Dendritic cell treated with granulocyte-macrophage colony-stimulating factor and Interleukin-4, amounts not matched to agents 40 ng/mL and 50 ng/mL, for 4 days (primary cell): ENCODE data around the gene C11orf24.

Source experiments
- H3K27ac Mint-ChIP-seq: one replicate; pipeline ENCODE4 v1.8.0; 2022; ENCODE audit warnings: mild to moderate bottlenecking, mixed read lengths
- H3K27me3 Mint-ChIP-seq: one replicate; pipeline ENCODE4 v1.8.0; 2022; ENCODE audit warnings: mild to moderate bottlenecking, mixed read lengths
- H3K36me3 Mint-ChIP-seq: one replicate; pipeline ENCODE4 v1.8.0; 2022; ENCODE audit warnings: low read depth, mixed read lengths
- H3K4me1 Mint-ChIP-seq: one replicate; pipeline ENCODE4 v1.8.0; 2022; ENCODE audit warnings: low read depth, mixed read lengths
- H3K4me3 Mint-ChIP-seq: one replicate; pipeline ENCODE4 v1.8.0; 2022; ENCODE audit warnings: mild to moderate bottlenecking, moderate library complexity, mixed read lengths
- H3K9me3 Mint-ChIP-seq: one replicate; pipeline ENCODE4 v1.8.0; 2022; ENCODE audit warnings: mixed read lengths
- intact Hi-C: fragments of 100-400 bp; cut with micrococcal nuclease; formaldehyde crosslinking; loops from one replicate; pipeline ENCODE4 v1.15.0; 2022

C11orf24 gene

DNA sequence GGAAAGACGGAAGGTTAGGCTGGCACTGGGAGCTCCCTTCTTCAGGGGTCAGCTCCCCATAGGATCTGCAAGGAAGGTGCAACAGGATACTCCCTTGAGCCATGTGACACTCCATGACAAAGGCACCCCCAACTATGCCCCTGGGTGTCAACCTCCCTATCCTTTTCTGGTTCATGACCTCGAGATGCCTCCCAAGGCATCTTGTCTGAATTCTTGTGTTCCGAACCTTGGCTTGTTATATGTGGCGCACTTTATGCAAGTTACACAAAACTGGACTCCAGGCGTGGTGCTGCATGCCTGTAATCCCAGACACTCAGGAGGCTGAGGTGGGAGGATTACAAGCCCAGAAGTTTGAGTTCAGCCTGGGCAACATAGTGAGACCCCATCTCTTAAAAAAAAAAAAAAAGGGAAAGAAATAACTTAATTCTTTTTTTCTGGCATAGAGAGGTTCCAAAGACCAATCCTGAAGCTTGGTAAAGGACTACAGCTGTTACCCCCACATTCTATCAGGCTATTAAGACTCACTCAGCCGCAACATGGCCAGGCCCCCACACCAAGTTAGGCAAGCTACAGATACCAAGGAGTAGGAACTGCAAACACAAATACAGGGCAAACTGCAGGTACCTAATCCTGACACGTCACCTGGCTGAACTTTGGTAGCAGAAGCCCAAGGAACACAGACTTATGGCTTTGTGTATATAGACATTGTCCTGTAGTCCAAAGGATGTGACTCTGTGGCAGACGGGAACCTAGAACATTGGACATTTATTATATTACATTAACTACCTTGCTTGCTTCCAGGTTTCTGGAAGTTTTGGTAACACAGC, 1.4 kb downstream of the C11orf24 start:
- Mint-ChIP-seq H3K27me3 (no peaks in the 10 kb centered on the region), H3K4me3 (peak overlapping the region; percentile 99), H3K36me3 (peaks cover 21% of the 10 kb centered on the region), H3K9me3 (no peaks in the 10 kb centered on the region), H3K27ac (peak overlapping the region; percentile 100), H3K4me1 (peaks cover 81% of the 10 kb centered on the region)
- intact Hi-C loops = loop anchor here (10.0 kb wide), 1 partner anchor 56 kb away; the partner anchor contains the start of gene KMT5B

DNA sequence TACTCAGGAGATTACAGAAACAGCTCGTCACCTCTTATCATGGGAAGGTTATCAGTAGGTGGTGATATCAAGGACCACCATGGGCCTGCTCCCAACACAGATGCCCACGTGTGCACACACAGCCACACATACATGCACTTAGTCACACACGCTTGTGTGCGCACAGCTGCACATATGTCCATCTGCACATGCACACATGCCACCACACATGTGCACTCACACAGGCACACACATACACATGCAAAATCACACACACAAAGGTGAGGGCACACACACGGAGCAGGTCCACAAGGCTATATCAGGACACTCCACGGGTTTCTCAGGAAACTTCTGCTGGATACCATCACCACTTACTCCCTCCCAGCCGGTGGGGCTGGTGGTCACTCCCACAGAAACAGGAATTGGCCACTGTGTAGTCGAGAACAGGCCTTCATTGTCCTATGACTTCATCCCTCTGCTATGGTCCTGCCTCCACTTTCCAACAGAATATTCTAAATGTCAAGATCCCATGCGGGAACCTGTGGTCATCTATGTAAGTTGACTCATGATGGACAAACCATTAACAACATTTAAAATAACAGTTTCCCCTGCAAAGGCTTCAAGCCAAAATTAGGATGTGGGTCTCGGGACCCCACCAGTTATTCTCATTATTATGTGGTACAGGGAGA, 2.2 kb downstream of the C11orf24 start:
- H3K27me3 Mint-ChIP-seq = no peaks in the 10 kb centered on the region
- H3K36me3 Mint-ChIP-seq = peaks cover 30% of the 10 kb centered on the region
- H3K4me1 Mint-ChIP-seq = peaks cover 88% of the 10 kb centered on the region
- intact Hi-C loops = loop anchor here (10.0 kb wide), 1 partner anchor 55 kb away; the partner anchor contains the start of gene KMT5B
- H3K9me3 Mint-ChIP-seq = no peaks in the 10 kb centered on the region
- no peak overlapping the region for H3K4me3 Mint-ChIP-seq
- peak overlapping the region; percentile 6 for H3K27ac Mint-ChIP-seq

DNA sequence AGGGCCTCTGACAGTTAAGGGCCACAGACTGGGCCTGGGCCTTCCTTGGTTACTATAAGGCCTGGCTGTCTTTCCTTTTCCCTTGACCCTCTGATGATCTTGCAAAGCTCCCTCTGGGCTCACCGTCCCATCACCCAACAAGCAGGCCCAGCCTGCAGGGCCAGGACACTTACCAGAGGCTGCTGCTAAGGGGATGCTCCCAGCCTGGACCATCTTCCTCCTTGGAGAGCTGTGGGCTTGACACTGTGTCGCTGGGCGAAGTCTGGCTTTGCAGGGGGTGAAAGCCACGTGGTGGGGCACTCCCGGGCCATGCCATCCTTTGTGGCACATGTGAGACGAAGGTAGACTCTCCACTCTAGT, 3.9 kb downstream of the C11orf24 start:
- Mint-ChIP-seq H3K36me3 (peaks cover 46% of the 10 kb centered on the region), H3K27me3 (no peaks in the 10 kb centered on the region), H3K9me3 (no peaks in the 10 kb centered on the region), H3K4me3 (no peak overlapping the region), H3K27ac (no peak overlapping the region), H3K4me1 (peaks cover 80% of the 10 kb centered on the region)
- intact Hi-C loops = no loop called here

DNA sequence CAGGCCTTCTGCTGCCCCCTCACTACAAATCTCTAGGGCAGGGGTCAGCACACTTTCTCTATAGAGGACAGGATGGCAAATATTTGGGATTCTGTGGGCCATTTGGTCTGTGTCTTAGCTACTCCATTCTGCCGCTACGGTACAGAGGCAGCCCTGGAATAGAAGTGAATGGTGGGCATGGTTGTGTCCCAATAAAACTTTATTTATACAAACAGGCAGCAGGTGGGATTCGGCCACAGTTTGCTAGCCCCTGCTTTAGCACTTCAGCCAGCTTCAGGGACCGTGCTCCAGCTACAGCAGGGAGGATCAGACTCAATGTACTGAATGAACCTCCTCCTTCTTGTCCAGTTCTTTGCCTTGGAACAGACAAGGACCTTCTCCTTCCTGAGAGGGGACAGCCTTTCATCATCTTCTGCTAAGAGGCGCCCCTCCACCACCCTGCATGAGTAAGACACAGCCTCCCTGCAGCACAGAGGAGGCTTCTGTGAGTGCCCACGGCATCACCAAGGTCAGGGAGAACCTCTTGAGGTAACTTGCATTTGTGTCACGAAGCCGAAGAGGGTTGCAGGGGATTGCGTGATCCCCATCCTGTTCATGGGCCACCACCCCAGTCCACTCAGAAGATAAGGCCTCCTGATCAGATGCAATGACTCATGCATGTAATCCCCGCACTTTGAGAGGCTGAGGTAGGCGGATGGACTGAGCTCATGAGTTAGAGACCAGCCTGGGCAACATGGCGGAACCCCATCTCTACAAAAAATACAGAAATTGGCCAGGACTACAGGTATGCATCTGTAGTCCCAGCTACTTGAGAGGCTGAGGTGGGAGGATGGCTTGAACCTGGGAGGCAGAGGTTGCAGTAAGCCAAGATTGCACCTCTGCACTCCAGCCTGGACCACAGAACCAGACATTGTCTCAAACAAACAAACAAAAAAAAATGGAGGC, 4.6 kb downstream of the C11orf24 start:
- Mint-ChIP-seq H3K27ac (peak overlapping the region; percentile 23), H3K36me3 (peaks cover 53% of the 10 kb centered on the region), H3K27me3 (no peaks in the 10 kb centered on the region), H3K4me1 (peaks cover 76% of the 10 kb centered on the region), H3K9me3 (no peaks in the 10 kb centered on the region), H3K4me3 (no peak overlapping the region)
- intact Hi-C loops = no loop called here

DNA sequence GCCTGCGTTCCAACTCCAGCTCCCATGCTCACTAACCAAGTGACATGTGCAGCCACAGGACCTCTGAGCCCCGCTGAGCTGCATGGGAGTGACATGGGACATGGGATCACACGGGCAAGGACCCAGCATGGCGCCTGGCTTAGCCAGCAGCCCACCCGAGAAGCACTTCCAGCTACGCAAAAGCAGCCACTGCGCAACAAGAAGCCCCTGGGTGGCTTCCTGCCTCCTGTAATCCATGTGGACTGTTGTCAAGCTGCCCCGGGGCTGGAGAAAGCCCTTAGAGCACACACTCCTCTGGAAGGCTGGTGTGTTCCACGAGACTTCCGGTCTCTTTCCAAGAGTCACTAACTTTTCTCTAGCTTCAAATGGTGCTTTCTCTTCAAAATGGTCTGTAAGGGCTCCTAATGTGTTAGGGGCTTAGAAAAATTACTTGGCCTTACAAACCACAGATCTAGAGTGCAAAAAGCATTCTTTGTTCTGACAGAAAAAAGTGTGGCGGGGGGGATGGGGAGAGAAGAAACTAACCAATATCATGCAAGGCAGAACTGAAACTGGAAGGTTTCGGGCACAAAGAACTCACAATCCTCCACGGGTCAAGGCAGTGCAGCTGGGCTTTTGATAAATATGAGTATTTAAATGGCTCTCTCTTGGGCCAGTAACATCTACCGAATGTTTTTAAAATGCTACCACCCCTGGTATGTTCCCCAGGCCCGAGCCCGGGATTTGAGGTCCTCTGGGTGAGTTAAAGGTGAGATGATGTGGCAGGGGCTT, 5.5 kb downstream of the C11orf24 start:
- peaks cover 56% of the 10 kb centered on the region for H3K36me3 Mint-ChIP-seq
- H3K27ac Mint-ChIP-seq = peak overlapping the region; percentile 23
- no peak overlapping the region for H3K4me3 Mint-ChIP-seq
- no peaks in the 10 kb centered on the region for H3K27me3 Mint-ChIP-seq
- no peaks in the 10 kb centered on the region for H3K9me3 Mint-ChIP-seq
- intact Hi-C loops = no loop called here
- H3K4me1 Mint-ChIP-seq = peaks cover 69% of the 10 kb centered on the region

DNA sequence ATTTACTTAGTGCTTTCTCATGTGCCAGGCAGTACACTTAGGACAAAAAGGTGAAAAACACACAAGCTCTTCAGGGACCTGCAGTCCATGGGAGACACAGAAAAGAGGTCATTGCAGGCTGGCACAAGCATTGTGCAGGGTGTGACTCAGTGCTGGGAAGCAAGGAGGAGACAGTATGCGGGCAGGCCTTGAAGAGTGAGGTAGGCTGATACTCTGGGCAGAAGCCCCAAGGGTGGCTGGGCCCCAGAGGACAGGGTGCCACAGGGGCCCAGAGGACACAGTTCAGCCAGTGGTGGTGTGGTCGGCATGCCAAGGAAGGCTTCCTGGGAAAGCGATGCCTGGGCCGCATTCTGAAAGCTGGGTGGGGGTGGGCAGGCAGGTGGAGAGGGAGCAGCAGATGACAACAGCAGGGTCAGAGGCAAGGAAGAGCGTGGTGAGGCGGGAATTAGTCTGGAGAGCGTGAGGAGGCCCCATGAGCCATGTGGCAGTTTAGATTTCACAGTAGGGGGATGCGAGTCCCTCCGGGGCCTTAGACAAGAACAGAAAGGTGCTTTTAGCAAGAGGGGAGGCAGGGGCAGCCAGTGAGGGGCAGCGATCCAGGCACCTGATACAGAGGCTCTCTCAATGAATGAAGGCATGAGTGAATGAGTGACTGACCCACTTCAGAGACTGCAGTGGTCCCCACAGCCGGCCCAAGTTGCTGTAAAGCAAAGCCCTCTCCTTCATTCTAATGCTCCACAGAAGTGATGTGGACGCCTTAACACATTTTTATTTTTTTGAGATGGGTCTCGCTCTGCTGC, 6.8 kb downstream of the C11orf24 start:
- Mint-ChIP-seq H3K27me3 (no peaks in the 10 kb centered on the region), H3K4me1 (peaks cover 55% of the 10 kb centered on the region), H3K4me3 (no peak overlapping the region), H3K9me3 (no peaks in the 10 kb centered on the region), H3K36me3 (peaks cover 65% of the 10 kb centered on the region), H3K27ac (no peak overlapping the region)
- intact Hi-C loops = no loop called here

DNA sequence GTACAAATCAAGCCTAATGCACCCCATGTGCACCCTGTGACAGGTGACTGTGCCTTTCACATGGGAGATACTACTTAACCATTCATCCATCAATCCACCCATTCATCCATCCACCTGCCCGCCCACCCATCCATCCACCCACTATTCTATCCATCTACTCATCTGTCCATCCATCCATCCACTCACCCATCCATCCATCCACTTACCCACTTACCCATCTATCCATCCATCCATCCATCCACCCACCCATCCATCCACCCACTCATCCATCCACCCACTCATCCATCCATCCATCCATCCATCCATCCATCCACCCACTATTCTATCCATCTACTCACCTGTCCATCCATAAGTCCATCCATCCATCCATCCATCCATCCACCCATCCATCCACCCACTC, 7.5 kb downstream of the C11orf24 start:
- Mint-ChIP-seq H3K4me1 (peaks cover 48% of the 10 kb centered on the region), H3K27me3 (no peaks in the 10 kb centered on the region), H3K9me3 (no peaks in the 10 kb centered on the region), H3K36me3 (peaks cover 65% of the 10 kb centered on the region), H3K27ac (no peak overlapping the region), H3K4me3 (no peak overlapping the region)
- intact Hi-C loops = no loop called here

DNA sequence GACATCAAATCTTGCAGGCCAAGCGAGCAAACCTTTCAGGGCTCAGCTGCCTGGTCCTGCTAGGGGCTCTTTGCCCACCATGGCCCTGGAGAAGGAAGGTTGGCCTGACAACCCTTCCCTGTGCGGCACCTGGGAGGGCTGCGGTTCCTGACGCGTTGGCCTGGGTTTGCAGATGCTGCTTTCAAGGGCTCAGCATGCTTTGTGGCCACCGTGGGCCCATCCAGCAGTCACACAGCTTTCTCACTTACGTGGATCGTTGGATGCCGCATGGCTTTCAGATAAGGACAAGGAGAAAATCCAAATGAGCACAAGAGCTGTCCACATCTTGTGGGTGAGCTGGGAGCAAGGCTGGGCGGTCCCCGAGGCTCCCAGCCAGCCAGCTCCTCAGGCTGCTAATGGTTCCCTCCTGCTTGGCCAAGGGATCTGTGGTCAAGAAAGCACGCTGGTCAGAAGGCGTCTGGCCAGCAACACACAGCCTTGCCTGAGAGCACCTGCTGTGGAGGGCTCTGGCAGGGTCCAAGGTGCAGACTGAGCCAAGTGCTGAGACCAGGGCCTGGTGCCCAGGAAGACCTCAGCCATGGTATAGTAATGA, 8.2 kb downstream of the C11orf24 start:
- Mint-ChIP-seq H3K27ac (no peak overlapping the region), H3K27me3 (peaks cover 2% of the 10 kb centered on the region)

DNA sequence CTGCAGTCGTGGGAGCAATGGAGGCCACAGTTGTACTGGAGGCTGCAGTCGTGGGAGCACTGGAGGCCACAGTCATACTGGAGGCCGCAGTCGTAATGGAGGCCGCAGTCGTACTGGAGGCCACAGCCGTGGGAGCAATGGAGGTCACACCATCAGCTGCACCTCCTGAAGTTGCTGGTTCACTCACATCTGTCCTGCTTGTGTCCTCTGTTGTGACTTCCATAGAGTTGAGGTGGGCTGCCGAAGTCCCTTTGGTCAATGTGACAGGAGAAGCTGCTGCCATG, 9.3 kb downstream of the C11orf24 start:
- peaks cover 34% of the 10 kb centered on the region for H3K4me1 Mint-ChIP-seq
- no peak overlapping the region for H3K27ac Mint-ChIP-seq
- H3K9me3 Mint-ChIP-seq = no peaks in the 10 kb centered on the region
- H3K36me3 Mint-ChIP-seq = peaks cover 56% of the 10 kb centered on the region
- peaks cover 10% of the 10 kb centered on the region for H3K27me3 Mint-ChIP-seq
- intact Hi-C loops = no loop called here
- no peak overlapping the region for H3K4me3 Mint-ChIP-seq

More for the DNA sequence above, 8.2 kb downstream of the C11orf24 start:
- H3K4me1 Mint-ChIP-seq = peaks cover 41% of the 10 kb centered on the region
- no peaks in the 10 kb centered on the region for H3K9me3 Mint-ChIP-seq
- H3K36me3 Mint-ChIP-seq = peaks cover 65% of the 10 kb centered on the region
- H3K4me3 Mint-ChIP-seq = no peak overlapping the region
- intact Hi-C loops = no loop called here

DNA sequence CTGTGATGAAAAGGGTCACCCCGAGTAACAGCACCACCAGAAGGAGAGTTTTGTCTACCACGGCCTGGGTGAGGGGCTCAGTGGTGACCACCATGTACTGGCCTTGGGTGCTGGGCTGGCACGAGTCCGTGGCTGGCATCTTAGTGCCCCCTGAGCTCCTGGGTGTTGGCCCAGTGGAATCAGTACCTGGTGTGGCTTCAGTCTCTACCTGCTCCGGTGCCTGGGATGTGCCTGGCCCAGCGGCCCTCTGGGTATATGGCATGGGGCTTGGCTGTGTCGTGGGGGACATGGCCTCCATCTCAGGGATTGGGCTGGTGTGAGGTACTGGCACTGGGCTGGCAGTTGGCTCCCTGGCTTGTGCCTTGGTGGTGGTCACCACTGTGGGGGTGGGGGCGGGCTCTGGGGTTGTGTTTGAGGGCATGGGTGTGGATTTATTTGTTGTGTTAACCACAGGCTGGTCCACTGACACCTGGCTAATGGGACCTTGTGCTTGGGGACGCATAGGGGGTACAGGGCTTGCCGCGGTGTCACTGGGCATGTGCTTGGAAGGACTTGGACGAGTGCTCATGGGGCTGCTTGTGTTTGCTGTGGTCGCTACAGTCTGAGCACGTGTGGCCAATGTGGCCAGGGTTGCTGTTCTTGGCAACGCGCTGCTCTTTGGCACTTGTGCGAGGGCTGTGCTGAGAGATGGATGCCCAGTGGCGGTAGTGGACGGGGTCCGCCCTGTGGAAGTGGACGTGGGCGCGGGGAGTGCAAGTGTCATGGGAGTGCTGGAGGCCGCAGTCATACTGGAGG, 9.8 kb downstream of the C11orf24 start:
- H3K27ac Mint-ChIP-seq = no peak overlapping the region
- H3K36me3 Mint-ChIP-seq = peaks cover 52% of the 10 kb centered on the region
- no peak overlapping the region for H3K4me3 Mint-ChIP-seq
- H3K4me1 Mint-ChIP-seq = peaks cover 31% of the 10 kb centered on the region
- H3K9me3 Mint-ChIP-seq = no peaks in the 10 kb centered on the region
- peaks cover 11% of the 10 kb centered on the region for H3K27me3 Mint-ChIP-seq
- intact Hi-C loops = no loop called here

DNA sequence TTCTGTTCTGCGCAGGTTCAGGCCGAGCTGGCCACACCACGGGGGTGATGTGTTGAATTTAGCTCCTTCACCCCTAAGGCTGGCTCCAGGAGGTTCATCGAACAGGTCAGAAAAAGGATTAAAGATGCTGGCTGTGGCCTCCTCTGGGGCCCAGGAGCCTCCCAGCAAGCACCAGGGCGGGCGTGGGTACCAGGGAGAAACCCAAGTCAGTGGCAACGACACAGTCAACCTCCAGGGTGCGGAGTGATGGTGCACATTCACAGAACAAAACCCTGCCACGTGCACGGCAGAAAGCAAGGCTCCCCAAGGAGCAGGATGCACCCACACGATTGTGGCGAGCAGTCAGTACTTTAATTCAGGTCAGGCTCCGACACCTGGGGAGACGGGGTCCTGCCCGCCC, 10.8 kb downstream of the C11orf24 start:
- Mint-ChIP-seq H3K27ac (no peak overlapping the region), H3K27me3 (peaks cover 11% of the 10 kb centered on the region), H3K4me3 (no peak overlapping the region), H3K36me3 (peaks cover 52% of the 10 kb centered on the region), H3K4me1 (peaks cover 22% of the 10 kb centered on the region), H3K9me3 (no peaks in the 10 kb centered on the region)
- intact Hi-C loops = no loop called here

DNA sequence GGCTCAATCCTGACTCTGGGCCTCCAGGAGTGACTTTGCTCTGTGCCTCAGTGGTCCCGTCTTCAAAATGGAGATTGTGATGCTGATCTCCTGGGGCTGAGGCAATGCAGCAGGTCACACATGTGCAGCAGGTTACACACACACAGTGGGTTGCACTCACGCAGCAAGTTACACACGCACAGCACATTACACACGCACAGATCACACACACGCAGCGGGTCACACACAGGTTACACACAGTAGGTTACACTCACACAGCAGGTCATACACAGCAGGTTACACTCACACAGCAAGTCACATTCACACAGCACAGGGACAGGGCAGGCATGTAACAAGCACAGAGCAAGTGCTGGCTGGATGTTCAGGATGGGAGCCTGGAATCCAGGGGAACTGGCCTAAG, 11.3 kb downstream of the C11orf24 start:
- Mint-ChIP-seq H3K27ac (no peak overlapping the region), H3K36me3 (peaks cover 52% of the 10 kb centered on the region), H3K4me3 (no peak overlapping the region), H3K4me1 (peaks cover 19% of the 10 kb centered on the region), H3K9me3 (no peaks in the 10 kb centered on the region), H3K27me3 (peaks cover 12% of the 10 kb centered on the region)
- intact Hi-C loops = no loop called here
